Measurements from ENCODE around the gene MTX1.
A peak's percentile ranks its signal among the peaks of the same experiment; 100 is the strongest.
"Not testable (repeated sequence)": the region's sequence is repeated elsewhere in the genome, so short reads cannot be mapped to it uniquely, and the experiment has no call there.

The MTX1 gene

GRCh38 chr1:155189926-155190325 lies 18.6 kb upstream of the MTX1 start:
- not testable (repeated sequence) for DNase-seq

DNA sequence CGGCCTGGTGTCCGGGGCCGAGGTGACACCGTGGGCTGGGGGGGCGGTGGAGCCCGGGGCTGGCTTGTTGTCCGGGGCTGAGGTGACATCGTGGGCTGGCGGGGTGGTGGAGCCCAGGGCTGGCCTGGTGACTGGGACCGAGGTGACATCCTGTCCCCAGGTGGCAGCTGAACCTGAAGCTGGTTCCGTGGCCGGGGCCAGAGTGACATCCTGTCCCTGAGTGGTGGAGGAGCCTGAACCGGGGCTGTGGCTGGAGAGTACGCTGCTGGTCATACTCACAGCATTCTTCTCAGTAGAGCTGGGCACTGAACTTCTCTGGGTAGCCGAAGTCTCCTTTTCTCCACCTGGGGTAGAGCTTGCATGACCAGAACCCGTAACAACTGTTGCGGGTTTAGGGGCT lies 16.6 kb upstream of the MTX1 start:
- no peak for DNase-seq

DNA sequence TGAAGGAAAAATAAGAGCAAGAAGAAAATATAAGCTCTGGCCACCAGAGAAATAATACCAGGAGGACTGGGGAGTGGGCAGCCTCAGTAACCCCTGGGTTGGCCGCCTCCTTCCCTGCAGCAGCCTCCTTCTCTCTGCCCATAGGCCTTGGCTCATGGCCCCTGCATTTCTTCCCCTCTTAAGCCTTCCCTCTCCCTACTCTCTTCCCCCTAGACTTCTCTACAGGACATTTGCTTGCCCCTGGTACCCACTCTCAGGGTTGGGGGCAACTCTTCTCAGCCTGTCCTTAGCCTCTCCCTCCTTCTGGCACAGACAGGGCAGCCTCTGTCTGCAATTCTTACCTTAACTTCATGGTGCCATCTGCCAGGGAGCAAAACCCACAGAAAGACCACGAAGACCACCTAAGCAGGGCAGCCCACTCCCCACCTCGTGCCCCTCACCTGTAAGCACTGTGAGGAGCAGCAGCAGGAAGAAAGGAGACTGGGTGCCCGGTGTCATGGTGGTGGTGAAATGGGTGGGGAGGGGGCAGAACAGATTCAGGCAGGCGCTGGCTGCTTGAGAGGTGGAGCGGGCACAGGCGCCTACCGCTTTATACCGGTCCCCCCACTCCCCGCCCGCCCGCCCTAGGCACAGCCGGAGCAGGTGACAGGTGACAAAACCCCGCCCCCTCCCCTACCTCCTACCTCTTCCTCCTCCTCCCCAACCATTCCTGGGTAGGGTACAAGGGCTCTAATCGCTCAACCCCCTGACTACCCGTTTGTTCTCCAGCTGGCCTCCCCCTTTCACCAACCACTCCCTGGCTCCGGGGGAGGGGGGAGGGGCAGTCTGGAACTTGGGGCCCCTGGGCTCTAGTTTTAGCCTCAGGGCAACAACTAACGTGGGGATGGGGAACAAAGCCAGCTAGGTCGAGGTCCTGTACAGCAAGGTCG lies 15.9 kb upstream of the MTX1 start:
- no peak for DNase-seq

- peak; percentile 88 for DNase-seq
Observed at GRCh38 chr1:155193275-155193990, 15.1 kb upstream of the MTX1 start.

GRCh38 chr1:155193991-155194240 lies 14.6 kb upstream of the MTX1 start:
- not testable (repeated sequence) for DNase-seq

DNA sequence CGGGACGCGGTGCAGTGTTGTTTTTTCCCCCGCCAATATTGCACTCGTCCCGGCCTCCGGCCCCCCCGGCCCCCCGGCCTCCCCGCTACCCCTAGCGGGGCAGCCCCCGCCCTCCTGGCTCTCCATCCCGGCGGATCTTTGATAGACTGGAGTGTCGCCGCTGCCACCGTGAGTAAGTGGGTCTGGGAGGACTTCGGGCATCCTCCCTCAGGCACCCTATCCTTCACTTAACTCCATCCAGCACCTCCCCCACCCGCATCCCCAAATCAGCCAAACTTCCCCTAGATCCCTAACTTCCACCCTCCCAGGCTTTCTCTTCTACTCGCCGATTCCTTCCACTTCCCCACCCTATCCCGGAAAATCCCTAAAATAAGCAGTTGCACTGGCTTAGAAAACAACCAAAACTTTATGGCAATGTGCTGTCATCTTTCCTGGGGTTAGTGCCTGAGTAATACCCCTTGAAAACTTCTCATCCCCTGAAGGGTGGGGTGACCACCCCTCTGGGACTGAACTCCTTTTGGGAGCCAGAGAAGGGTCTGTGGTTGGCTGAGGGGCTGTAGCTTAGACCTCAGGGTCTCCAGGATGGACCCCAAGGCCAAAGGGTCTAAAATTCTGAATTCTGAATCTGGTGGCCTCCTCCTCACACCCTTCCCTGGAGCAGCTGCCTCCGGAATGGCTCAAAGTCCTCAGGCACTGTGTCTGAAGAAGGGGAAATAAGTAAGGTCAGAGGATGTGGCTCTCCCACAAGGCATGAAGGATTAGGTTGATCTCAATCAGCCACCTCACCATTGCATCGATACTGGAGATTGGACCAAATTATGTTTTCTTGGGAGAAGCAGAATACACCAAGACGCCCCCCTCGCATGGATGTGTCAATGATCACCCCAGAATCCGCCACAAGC lies 13.0 kb upstream of the MTX1 start:
- no peak for DNase-seq

GRCh38 chr1:155196103-155196892 lies 12.2 kb upstream of the MTX1 start:
- DNase-seq = no peak

- no peak for DNase-seq
Observed at GRCh38 chr1:155196893-155197638, 11.4 kb upstream of the MTX1 start.

- no peak for DNase-seq
Observed at GRCh38 chr1:155197901-155198546, 10.5 kb upstream of the MTX1 start.

- DNase-seq = no peak
Observed at GRCh38 chr1:155198547-155198906, 10.0 kb upstream of the MTX1 start.

DNA sequence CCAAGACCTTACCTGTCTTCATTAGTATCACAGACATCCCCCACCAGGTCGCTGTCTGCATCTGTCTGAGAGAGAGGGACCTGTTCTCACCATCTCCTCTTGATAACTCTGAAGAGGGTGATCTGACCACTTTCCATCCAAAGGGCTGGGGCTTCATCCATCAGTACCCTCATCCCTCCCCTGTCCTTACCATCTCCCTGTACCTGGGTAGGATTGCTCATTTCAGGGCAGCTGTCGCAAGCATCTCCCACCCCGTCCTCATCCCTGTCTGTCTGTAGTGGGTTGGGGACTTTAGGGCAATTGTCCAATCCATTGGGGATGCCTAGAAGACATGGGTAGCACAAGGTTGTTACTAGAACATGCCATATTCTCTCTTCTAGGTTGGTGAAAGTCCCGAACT lies 8.7 kb upstream of the MTX1 start:
- DNase-seq = no peak

DNA sequence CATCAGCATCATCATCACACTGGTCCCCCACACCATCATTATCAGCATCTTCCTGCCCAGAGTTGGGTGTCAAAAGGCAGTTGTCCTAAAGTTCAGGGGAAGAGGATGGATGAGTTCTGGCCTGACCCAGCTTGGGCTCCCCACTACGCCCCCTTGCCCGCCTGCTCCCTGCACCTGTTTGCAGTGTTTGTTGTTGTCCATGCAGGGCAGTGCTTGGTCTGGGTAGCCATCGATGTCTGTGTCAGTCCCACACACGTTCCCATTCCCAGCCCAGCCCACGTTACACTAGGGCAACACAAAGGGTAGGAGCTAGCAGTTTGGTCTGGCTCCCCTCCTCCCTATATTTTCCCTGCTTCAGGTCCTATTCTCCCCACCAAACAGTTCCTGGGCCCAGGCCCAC lies 7.6 kb upstream of the MTX1 start:
- DNase-seq = no peak

DNA sequence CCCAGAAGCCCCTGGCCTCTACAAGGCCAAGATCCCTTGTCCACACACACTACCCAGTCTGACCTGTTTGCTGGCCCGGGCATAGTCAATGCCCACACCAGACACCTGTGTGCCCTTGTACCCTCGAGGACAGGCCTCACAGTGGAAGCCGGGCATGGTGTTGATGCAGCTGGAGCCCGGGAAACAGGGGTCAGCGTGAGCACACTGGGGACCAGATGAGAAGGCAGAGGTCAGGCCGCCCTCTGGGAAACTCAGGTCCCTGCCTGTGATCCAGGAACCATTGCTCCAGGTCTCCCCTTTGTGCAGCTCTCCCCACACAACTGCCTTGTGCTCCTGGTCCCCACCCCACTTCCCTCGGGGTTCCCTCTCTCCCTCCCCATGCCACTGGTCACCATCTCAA lies 6.3 kb upstream of the MTX1 start:
- DNase-seq = no peak

DNA sequence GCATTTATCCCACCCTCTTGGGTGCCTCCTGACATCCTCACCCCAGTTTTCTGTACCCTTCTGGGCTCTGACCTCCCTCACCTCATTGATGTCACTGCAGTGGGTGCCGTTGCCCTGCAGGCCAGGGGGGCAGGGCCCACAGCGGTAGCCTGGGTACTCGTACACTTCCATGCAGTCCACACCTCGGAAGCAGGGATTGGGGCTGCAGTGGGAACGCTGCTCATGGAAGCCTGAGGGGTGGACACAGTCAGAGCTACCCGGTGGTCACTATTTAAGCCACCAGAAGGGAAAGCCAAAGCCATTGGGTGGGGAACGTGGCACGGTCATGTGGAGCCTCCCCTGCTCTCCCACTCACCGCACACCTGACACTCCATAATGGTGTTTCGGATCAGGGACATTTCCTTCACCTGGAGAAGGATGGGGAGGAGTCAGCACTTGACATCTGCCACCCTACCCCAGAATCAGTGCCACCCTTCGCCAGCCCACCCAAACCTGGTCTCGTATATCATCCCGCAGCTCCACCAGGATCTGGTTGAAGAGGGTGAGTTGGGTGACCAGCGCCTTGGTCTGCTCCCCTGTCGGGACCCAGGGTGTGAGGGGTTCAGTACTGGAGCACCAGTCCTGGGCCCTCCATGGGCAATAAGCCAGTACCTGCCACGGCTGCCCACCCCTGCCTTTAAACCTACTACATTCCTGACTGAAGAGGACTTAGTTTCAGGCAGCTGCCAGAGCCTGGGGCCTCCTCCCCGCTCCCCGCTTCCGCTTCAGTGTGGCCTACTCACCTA lies 5.6 kb upstream of the MTX1 start:
- no peak for DNase-seq

- no peak for DNase-seq
Observed at GRCh38 chr1:155205035-155205434, 3.5 kb upstream of the MTX1 start.

- no peak for DNase-seq
Observed at GRCh38 chr1:155205969-155206593, 2.4 kb upstream of the MTX1 start.

- peak; percentile 92 for DNase-seq
Observed at GRCh38 chr1:155206891-155207805, 1.3 kb upstream of the MTX1 start.

DNA sequence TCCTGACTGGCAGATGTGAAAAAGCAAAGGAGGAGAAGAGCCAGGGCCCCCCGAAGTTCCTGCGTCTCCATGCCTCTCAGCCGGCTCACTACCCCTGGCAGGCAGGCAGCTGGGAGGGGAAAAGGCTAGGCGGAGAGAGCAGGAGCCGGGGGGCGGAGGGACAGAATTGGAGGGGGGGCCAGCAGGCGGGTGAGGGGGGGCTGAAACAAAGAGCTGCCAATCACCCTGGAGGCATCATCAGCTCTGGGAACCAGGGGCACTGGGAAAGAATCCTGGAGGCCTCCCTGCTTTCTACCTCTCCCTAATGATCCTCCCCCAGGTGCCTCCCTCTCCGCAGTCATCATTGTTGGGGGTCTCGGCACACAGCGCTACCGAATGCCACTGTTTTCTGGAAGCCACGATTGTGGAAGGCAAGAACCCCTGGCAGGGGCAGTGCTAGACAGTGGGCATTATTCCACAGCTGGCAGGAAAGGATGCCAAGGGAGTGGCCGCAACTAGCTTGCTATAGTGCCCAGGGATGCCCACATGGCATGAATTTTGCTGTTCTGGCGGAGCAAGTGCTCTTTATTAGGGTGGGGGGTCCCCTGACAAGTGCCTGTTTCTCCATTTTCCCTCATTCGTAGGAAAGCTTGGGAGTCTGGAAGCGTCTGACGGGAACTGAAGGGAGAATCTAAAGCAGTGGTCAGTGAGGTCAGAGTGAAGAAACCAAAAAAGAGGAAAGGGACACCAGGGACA lies 522 bp upstream of the MTX1 start, which contains the start of gene THBS3:
TSS of gene THBS3 (minus strand) at position 92 of the 735 bp plus-strand sequence. CDS start at position 71, 21 bp downstream.
- DNase-seq = no peak

Measured in activated CD4-positive, alpha-beta T cell treated with anti-CD3 and anti-CD28 coated beads, Interleukin-2, Interleukin-6, amounts not matched to agents 100 ng/mL and 50 ng/mL, durations not matched to agents 16 hours and 8 hours (primary cell).